Psoas muscle (tissue), 8 donors: ENCODE measurements around the gene GET3. TPM values are rescaled to one million over a fixed set of nuclear protein-coding genes. Genes with fewer than 3 reads are reported as not detected.
"Not testable (repeated sequence)": the region's sequence is repeated elsewhere in the genome, so short reads cannot be mapped to it uniquely, and the experiment has no call there.

Source experiments
- ATAC-seq, 4 donors: fragments of 200-7000 bp; cut with Tn5 transposase; one replicate each; pipeline ENCODE4 v1.9.1; 2020; ENCODE audit warnings: moderate library complexity in 3 of 4, mild to moderate bottlenecking in 2 of 4
- DNase-seq, 2 donors: peaks; one replicate each; pipeline ENCODE4 v3.0.0-alpha.2; 2020
- H3K27ac ChIP-seq: fragments of 200-600 bp; one replicate; pipeline ENCODE4 v1.8.0; 2022
- H3K27me3 ChIP-seq, 3 donors: fragments of 200-600 bp in 1 of 3; one replicate each; pipeline versions ENCODE4 v1.6.1 to v1.8.0; 2013 to 2022; ENCODE audit warnings: low read length in 2 of 3, mild to moderate bottlenecking in 2 of 3, moderate library complexity in 1 of 3; ENCODE audit not compliant: insufficient read depth in 3 of 3
- H3K36me3 ChIP-seq, 2 donors: fragments of 200-600 bp in 1 of 2; one replicate each; pipeline versions ENCODE4 v1.6.1 to v1.8.0; 2013 to 2022; ENCODE audit warnings: low read depth in 1 of 2, mild to moderate bottlenecking in 1 of 2, moderate library complexity in 1 of 2; ENCODE audit not compliant: insufficient read depth in 1 of 2
- H3K4me1 ChIP-seq: fragments of 200-600 bp; one replicate; pipeline ENCODE4 v1.8.0; 2022
- H3K4me3 ChIP-seq: fragments of 200-600 bp; one replicate; pipeline ENCODE4 v1.8.0; 2022; ENCODE audit warnings: mild to moderate bottlenecking
- H3K9me3 ChIP-seq: fragments of 200-600 bp; one replicate; pipeline ENCODE4 v1.8.0; 2022
- CTCF ChIP-seq: fragments of 200-600 bp; IDR thresholded peaks from one replicate; pipeline ENCODE4 v1.8.0; 2022; ENCODE audit warnings: antibody characterized with exemption
- WGBS, 3 donors: extraction: QIAGEN DNeasy Blood & Tissue Kit; methylation state at CpG; one replicate each; pipeline versions ENCODE4 v1.1.6 to v1.1.7; 2013; 5-methylcytosine and 5-hydroxymethylcytosine counted together
- intact Hi-C, 2 donors: fragments of 100-400 bp; cut with DNase I; formaldehyde crosslinking; loops; one replicate each; pipeline versions ENCODE4 v1.11.0 to v1.14.2; 2022
- polyA plus RNA-seq, 3 donors: library from polyadenylated mRNA; stranded (reverse); fragments of 200-250 nt; gene quantifications; one replicate each; pipeline ENCODE4 v1.2.3, GENCODE V29; 2013
- total RNA-seq, 4 donors: library from RNA; stranded (reverse); fragmentation: NEBNext Ultra II Directional in 2 of 4; extraction: Animal tissue kit (Norgen Biotek cat#: 25700) in 2 of 4; gene quantifications; one replicate each; pipeline versions ENCODE4 v1.2.1 to v1.2.4, GENCODE V29; 2021 to 2023
- donor health status: healthy with polysubstance abuse.
- donor health status: DM: no; HTN: no; CAD: no; lungs with moderate emphysema.
- donor health status: Bipolar disorder and iron deficiency.
- donor health status: healthy.
- donor health status: DM: yes; HTN: yes; CAD: no.
- donor health status: DM: no; HTN: no; CAD: no.
- donor health status: DM: no; HTN: no; CAD: no.
- donor health status: DM: yes; HTN: yes; CAD: no.

GET3 gene
- total and polyA plus RNA-seq, 7 donors: 43.0 to 135 (median 52.8) TPM

GRCh38 chr19:12712077-12712476, 25.2 kb upstream of the GET3 start:
- H3K9me3 ChIP-seq, intact Hi-C loops, H3K4me3 ChIP-seq, H3K4me1 ChIP-seq, H3K27me3 ChIP-seq, ATAC-seq, H3K27ac ChIP-seq: not testable (repeated sequence)
- H3K36me3 ChIP-seq: peaks cover 11 to 97% of the 10 kb centered on the region in 2 donors
- DNase-seq: peak; percentile 40 to 66
- 36 to 49% (median 43%) methylated on average over 11 to 12 of the region's 14 CpGs for WGBS, 3 donors
- peak; percentile 37 for TF ChIP-seq CTCF

DNA sequence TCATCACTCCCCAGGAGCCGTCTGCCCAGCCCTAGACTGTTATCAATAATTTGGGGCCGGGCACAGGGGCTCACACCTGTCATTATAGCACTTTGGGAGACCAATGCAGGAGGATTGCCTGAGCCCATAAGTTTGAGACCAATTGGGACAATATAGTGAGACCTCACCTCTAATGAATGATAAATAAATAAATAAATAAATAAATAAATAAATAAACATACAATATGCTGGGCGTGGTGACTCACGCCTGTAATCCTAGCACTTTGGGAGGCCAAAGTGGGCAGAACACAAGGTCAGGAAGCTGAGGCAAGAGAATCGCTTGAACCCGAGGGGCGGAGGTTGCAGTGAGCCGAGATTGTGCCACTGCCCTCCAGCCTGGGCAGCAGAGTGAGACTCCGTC, 24.0 kb upstream of the GET3 start:
- DNase-seq, intact Hi-C loops, H3K4me3 ChIP-seq, H3K27ac ChIP-seq, ATAC-seq, H3K4me1 ChIP-seq, H3K9me3 ChIP-seq, H3K27me3 ChIP-seq: not testable (repeated sequence)
- WGBS, 3 donors: 92 to 93% (median 92%) methylated on average over 9 of the region's 9 CpGs
- H3K36me3 ChIP-seq: peaks cover 11 to 97% of the 10 kb centered on the region in 2 donors

DNA sequence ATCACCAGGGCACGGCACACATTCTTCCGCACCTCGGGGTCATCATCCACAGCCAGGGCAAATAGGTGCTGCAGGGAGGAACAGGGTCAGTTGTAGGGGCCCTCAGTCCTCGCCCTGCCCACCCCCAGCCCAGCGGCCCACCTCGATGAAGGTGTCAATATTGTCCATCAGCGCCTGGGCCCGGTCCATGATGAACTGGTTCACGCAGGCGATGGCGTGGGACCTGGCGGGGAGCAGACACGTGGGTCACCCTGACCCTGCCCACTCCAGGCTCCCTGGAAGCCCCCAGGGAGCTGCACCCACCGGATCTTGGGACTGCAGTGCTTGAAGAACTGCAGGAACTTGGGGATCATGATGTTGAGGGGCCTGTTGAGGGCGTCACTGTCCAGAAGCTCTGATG, 22.2 kb upstream of the GET3 start:
- Histone ChIP-seq H3K36me3 (peaks cover 8 to 92% of the 10 kb centered on the region in 2 donors), H3K27ac (no peak overlapping the region), H3K9me3 (no peaks in the 10 kb centered on the region), H3K27me3 (no peaks in the 10 kb centered on the region), H3K4me3 (no peak overlapping the region), H3K4me1 (peaks cover 17% of the 10 kb centered on the region)
- no peak for DNase-seq
- ATAC-seq: no peak
- 89 to 92% (median 91%) methylated on average over 15 of the region's 15 CpGs for WGBS, 3 donors
- no peak for TF ChIP-seq CTCF
- intact Hi-C loops: no loop called here

DNA sequence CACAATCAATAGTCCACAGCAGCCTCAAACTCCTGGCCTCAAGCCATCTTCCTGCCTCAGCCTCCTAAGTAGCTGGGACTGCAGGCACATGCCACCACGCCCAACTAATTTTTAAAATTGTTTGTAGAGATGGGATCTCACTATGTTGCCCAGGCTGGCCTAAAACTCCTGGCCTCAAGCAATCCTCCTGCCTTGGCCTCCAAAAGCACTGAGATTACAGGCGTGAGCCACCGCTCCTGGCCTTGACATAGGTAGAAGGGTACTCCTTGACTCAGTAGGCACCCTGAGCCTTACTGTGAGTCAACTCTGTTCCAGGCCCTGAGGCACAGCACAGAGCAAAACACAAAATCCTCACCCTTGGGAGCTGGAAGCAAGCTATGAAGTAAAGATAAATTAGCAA, 21.4 kb upstream of the GET3 start:
- Histone ChIP-seq H3K36me3 (peaks cover 4 to 84% of the 10 kb centered on the region in 2 donors), H3K4me1 (peaks cover 26% of the 10 kb centered on the region), H3K9me3 (no peaks in the 10 kb centered on the region), H3K27me3 (no peaks in the 10 kb centered on the region), H3K4me3 (no peak overlapping the region), H3K27ac (no peak overlapping the region)
- no peak for DNase-seq
- no peak for TF ChIP-seq CTCF
- intact Hi-C loops: no loop called here
- ATAC-seq: no peak
- WGBS, 3 donors: 96 to 98% (median 97%) methylated on average over 3 of the region's 3 CpGs

GRCh38 chr19:12720296-12720695, 17.0 kb upstream of the GET3 start:
- TF ChIP-seq CTCF: no peak
- H3K27me3 ChIP-seq: no peaks in the 10 kb centered on the region
- H3K4me1 ChIP-seq: peaks cover 27% of the 10 kb centered on the region
- DNase-seq (no peak), ATAC-seq (no peak)
- peak overlapping the region; percentile 92 for H3K27ac ChIP-seq
- 71 to 85% (median 74%) methylated on average over 10 of the region's 10 CpGs for WGBS, 3 donors
- H3K36me3 ChIP-seq: peaks cover 0 to 44% of the 10 kb centered on the region in 2 donors
- intact Hi-C loops: loop anchor here in 1 of 2 donors (5.0 kb wide), 3 partner anchors 38 to 127 kb away; partner anchors contain the start of gene DHPS
- H3K9me3 ChIP-seq: no peaks in the 10 kb centered on the region
- peak overlapping the region; percentile 87 for H3K4me3 ChIP-seq
